Ishikawa (cell line): Measurements from ENCODE around the gene MAP4K5.

Experiments used
- CEBPB ChIP-seq: IDR thresholded peaks from 2 replicates; pipeline ENCODE4 v1.6.1; 2012
- CREB1 ChIP-seq: IDR thresholded peaks from 2 replicates; pipeline ENCODE4 v1.6.1; 2012; ENCODE audit warnings: low read depth
- EP300 ChIP-seq: IDR thresholded peaks from 2 replicates; pipeline ENCODE4 v1.6.1; 2012; ENCODE audit warnings: borderline replicate concordance
- FOXM1 ChIP-seq: IDR thresholded peaks from 2 replicates; pipeline ENCODE4 v1.6.1; 2012; ENCODE audit warnings: low read depth, borderline replicate concordance
- MAX ChIP-seq: IDR thresholded peaks from 2 replicates; pipeline ENCODE4 v1.6.1; 2012
- NFIC ChIP-seq: IDR thresholded peaks from 2 replicates; pipeline ENCODE4 v1.6.1; 2012
- RAD21 ChIP-seq: IDR thresholded peaks from 2 replicates; pipeline ENCODE4 v1.6.1; 2012; ENCODE audit warnings: low read depth
- REST ChIP-seq: IDR thresholded peaks from 2 replicates; pipeline ENCODE4 v1.6.1; 2012; ENCODE audit warnings: low read depth, mild to moderate bottlenecking
- TAF1 ChIP-seq: IDR thresholded peaks from 2 replicates; pipeline ENCODE4 v1.6.1; 2012; ENCODE audit warnings: low read depth, mild to moderate bottlenecking
- TCF12 ChIP-seq: IDR thresholded peaks from 2 replicates; pipeline ENCODE4 v1.6.1; 2012; ENCODE audit warnings: low read depth
- TEAD4 ChIP-seq: IDR thresholded peaks from 2 replicates; pipeline ENCODE4 v1.6.1; 2012
- USF1 ChIP-seq: IDR thresholded peaks from 2 replicates; pipeline ENCODE4 v1.6.1; 2012
- YY1 ChIP-seq: IDR thresholded peaks from 2 replicates; pipeline ENCODE4 v1.6.1; 2012; ENCODE audit warnings: low read depth
- ZBTB7A ChIP-seq: IDR thresholded peaks from 2 replicates; pipeline ENCODE4 v1.6.1; 2012; ENCODE audit warnings: low read depth

GRCh38 chr14:50524060-50524459 lies 8.3 kb downstream of the MAP4K5 start:
- TF ChIP-seq FOXM1: no peak
- no peak for TF ChIP-seq TAF1
- TF ChIP-seq YY1: no peak
- no peak for TF ChIP-seq MAX
- TF ChIP-seq CEBPB: no peak
- no peak for TF ChIP-seq EP300
- no peak for TF ChIP-seq RAD21
- TF ChIP-seq USF1: no peak
- TF ChIP-seq REST: no peak
- TF ChIP-seq NFIC: no peak
- TF ChIP-seq TEAD4: no peak
- TF ChIP-seq ZBTB7A: no peak
- no peak for TF ChIP-seq TCF12
- no peak for TF ChIP-seq CREB1
